Esophagus muscularis mucosa (tissue), 4 donors: ENCODE measurements around the gene KLHL8. TPM values are rescaled to one million over a fixed set of nuclear protein-coding genes. Genes with fewer than 3 reads are reported as not detected.

Source experiments
- DNase-seq: peaks from one replicate; pipeline ENCODE4 v3.0.0-alpha.2; 2017; ENCODE audit errors: extremely low spot score
- H3K27ac ChIP-seq, 4 donors: fragments of 200-600 bp; sonication (generic); replicated peaks in 1 of 4; 1 replicate in 3 of 4; 2 replicates in 1 of 4; pipeline ENCODE4 v1.5.1; 2016 to 2019; ENCODE audit warnings: mild to moderate bottlenecking in 1 of 4
- H3K27me3 ChIP-seq, 4 donors: fragments of 200-600 bp; sonication (generic); one replicate each; pipeline versions ENCODE4 v1.5.1 to v1.6.0; 2016 to 2019
- H3K36me3 ChIP-seq, 4 donors: fragments of 200-600 bp; sonication (generic); one replicate each; pipeline ENCODE4 v1.5.1; 2016 to 2019
- H3K4me1 ChIP-seq, 4 donors: fragments of 200-600 bp; sonication (generic); one replicate each; pipeline ENCODE4 v1.5.1; 2016 to 2019
- H3K4me3 ChIP-seq, 4 donors: fragments of 200-600 bp; sonication (generic); 1 replicate in 2 of 4; 2 replicates in 2 of 4; pipeline ENCODE4 v1.5.1; 2016 to 2019; ENCODE audit warnings: mild to moderate bottlenecking in 4 of 4, moderate library complexity in 1 of 4
- H3K9me3 ChIP-seq, 4 donors: fragments of 200-600 bp; sonication (generic); 1 replicate in 3 of 4; 2 replicates in 1 of 4; pipeline ENCODE4 v1.5.1; 2016 to 2019
- EP300 ChIP-seq: sonication (generic); formaldehyde crosslinking; IDR thresholded peaks from one replicate; pipeline ENCODE4 v1.6.1; 2017; ENCODE audit warnings: antibody characterized with exemption
- POLR2A ChIP-seq: fragments of 450-650 bp; IDR thresholded peaks from one replicate; pipeline ENCODE4 v1.6.1; 2017; ENCODE audit warnings: antibody characterized with exemption, moderate library complexity, mild to moderate bottlenecking, low read depth
- POLR2AphosphoS5 ChIP-seq, 2 donors: sonication (generic); formaldehyde crosslinking; IDR thresholded peaks; one replicate each; pipeline ENCODE4 v1.6.1; 2017; ENCODE audit warnings: antibody characterized with exemption in 2 of 2
- WGBS: methylation state at CpG from one replicate; pipeline ENCODE4 v1.1.5; 2018; 5-methylcytosine and 5-hydroxymethylcytosine counted together
- intact Hi-C: fragments of 100-400 bp; cut with DNase I; formaldehyde crosslinking; loops from one replicate; pipeline ENCODE4 v1.15.1; 2023
- total RNA-seq, 4 donors: library from RNA; depleted of rRNA; stranded (reverse); fragments of >200 nt; gene quantifications; one replicate each; pipeline versions ENCODE4 v1.1.0 to v1.2.1, GENCODE V29; 2016
- TF ChIP-seq, protein P1 (sequence below), 3 experiments: fragments of 200-600 bp in 2 of 3; fragments of 450-650 bp in 1 of 3; sonication (generic) in 2 of 3; IDR thresholded peaks; one replicate each; pipeline ENCODE4 v1.5.1; 2017 to 2019; ENCODE audit warnings: antibody characterized with exemption in 3 of 3, mild to moderate bottlenecking in 2 of 3, moderate library complexity in 1 of 3

KLHL8 gene
- total RNA-seq, 4 donors from 2014 or later: 7.6 to 18.7 (median 11.7) TPM

GRCh38 chr4:87116231-87116630, 104.2 kb downstream of the KLHL8 start:
- intact Hi-C loops: no loop called here
- Histone ChIP-seq H3K36me3 (peaks cover 19 to 74% (median 44%) of the 10 kb centered on the region in 4 donors), H3K9me3 (no peaks in the 10 kb centered on the region), H3K27ac (peak overlapping the region; percentile 82 to 89 (median 86)), H3K4me3 (no peak overlapping the region), H3K4me1 (peaks cover 38 to 60% (median 56%) of the 10 kb centered on the region in 4 donors), H3K27me3 (no peaks in the 10 kb centered on the region)
- TF ChIP-seq POLR2A (no peak), POLR2AphosphoS5 (IDR thresholded peaks at IDR 0.05) (no peak), EP300 (no peak)
- TF ChIP-seq, protein P1, sequence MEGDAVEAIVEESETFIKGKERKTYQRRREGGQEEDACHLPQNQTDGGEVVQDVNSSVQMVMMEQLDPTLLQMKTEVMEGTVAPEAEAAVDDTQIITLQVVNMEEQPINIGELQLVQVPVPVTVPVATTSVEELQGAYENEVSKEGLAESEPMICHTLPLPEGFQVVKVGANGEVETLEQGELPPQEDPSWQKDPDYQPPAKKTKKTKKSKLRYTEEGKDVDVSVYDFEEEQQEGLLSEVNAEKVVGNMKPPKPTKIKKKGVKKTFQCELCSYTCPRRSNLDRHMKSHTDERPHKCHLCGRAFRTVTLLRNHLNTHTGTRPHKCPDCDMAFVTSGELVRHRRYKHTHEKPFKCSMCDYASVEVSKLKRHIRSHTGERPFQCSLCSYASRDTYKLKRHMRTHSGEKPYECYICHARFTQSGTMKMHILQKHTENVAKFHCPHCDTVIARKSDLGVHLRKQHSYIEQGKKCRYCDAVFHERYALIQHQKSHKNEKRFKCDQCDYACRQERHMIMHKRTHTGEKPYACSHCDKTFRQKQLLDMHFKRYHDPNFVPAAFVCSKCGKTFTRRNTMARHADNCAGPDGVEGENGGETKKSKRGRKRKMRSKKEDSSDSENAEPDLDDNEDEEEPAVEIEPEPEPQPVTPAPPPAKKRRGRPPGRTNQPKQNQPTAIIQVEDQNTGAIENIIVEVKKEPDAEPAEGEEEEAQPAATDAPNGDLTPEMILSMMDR (IDR thresholded peaks at IDR 0.05): no peak
- WGBS: 50% methylated on average over 1 of the region's 1 CpG
- DNase-seq: no peak

- Histone ChIP-seq H3K36me3 (peaks cover 19 to 65% (median 43%) of the 10 kb centered on the region in 4 donors), H3K4me3 (no peak overlapping the region), H3K4me1 (peaks cover 26 to 46% (median 40%) of the 10 kb centered on the region in 4 donors), H3K27me3 (no peaks in the 10 kb centered on the region), H3K27ac (peak overlapping the region in 1 of 4 donors; percentile 14), H3K9me3 (no peaks in the 10 kb centered on the region)
- intact Hi-C loops: no loop called here
- TF ChIP-seq, protein P1 (IDR thresholded peaks at IDR 0.05): no peak
- TF ChIP-seq POLR2AphosphoS5 (IDR thresholded peaks at IDR 0.05) (no peak), EP300 (no peak), POLR2A (no peak)
- DNase-seq: no peak
- WGBS: 88% methylated on average over 13 of the region's 24 CpGs
Observed at GRCh38 chr4:87114245-87115062, 106.0 kb downstream of the KLHL8 start.

GRCh38 chr4:87112063-87112462, 108.4 kb downstream of the KLHL8 start:
- Histone ChIP-seq H3K27ac (no peak overlapping the region), H3K27me3 (no peaks in the 10 kb centered on the region)
- WGBS: 94% methylated on average over 4 of the region's 4 CpGs

More at GRCh38 chr4:87112063-87112462, 108.4 kb downstream of the KLHL8 start:
- intact Hi-C loops: no loop called here
- Histone ChIP-seq H3K4me3 (no peak overlapping the region), H3K9me3 (no peaks in the 10 kb centered on the region), H3K36me3 (peaks cover 19 to 60% (median 43%) of the 10 kb centered on the region in 4 donors), H3K4me1 (peaks cover 33 to 45% (median 39%) of the 10 kb centered on the region in 4 donors)
- TF ChIP-seq EP300 (no peak), POLR2A (no peak), POLR2AphosphoS5 (IDR thresholded peaks at IDR 0.05) (no peak)
- TF ChIP-seq, protein P1 (IDR thresholded peaks at IDR 0.05): no peak
- no peak for DNase-seq

Other genes starting within 250 kb of the KLHL8 start
- gene HSD17B13, start 102.3 kb upstream of the KLHL8 start, total RNA-seq: under 1 TPM; 0.45 to 0.83 (median 0.65) TPM
- 10 to 100 TPM; 35.7 to 68.9 (median 52.6) TPM for gene HSD17B11, start 170.6 kb upstream of the KLHL8 start, total RNA-seq
- 10 to 100 TPM; 15.1 to 26.6 (median 21.3) TPM for gene NUDT9, start 202.0 kb upstream of the KLHL8 start, total RNA-seq